Kidney (tissue), 14 donors: ENCODE results near the gene ANKZF1. TPM values are rescaled to one million over a fixed set of nuclear protein-coding genes. Genes with fewer than 3 reads are reported as not detected.
"Not testable (repeated sequence)": the region's sequence is repeated elsewhere in the genome, so short reads cannot be mapped to it uniquely, and the experiment has no call there.

ENCODE experiments used
- DNase-seq, 5 donors: peaks; one replicate each; pipeline ENCODE4 v3.0.0-alpha.2; 2013 to 2020
- FAIRE-seq: peaks from 2 replicates; lab custom pipeline; 2012; peaks lifted over from hg19 to GRCh38; lab: Jason Lieb, UNC
- H3K27ac ChIP-seq, 2 donors: one replicate each; pipeline ENCODE4 v1.7.0; 2013; ENCODE audit warnings: low read depth in 2 of 2, low read length in 2 of 2, inconsistent platforms in 1 of 2
- H3K27me3 ChIP-seq: one replicate; pipeline ENCODE4 v1.7.1; 2013; ENCODE audit warnings: low read length, inconsistent platforms; ENCODE audit not compliant: control insufficient read depth, insufficient read depth
- H3K36me3 ChIP-seq, 3 donors: one replicate each; pipeline versions ENCODE4 v1.7.0 to v1.7.1; 2013; ENCODE audit warnings: low read length in 3 of 3, control low read depth in 1 of 3, inconsistent platforms in 1 of 3; ENCODE audit not compliant: insufficient read depth in 3 of 3, control insufficient read depth in 2 of 3
- H3K4me1 ChIP-seq, 3 donors: one replicate each; pipeline versions ENCODE4 v1.7.0 to v1.7.1; 2013; ENCODE audit warnings: low read length in 3 of 3, inconsistent platforms in 1 of 3, low read depth in 1 of 3; ENCODE audit not compliant: control insufficient read depth in 2 of 3, insufficient read depth in 2 of 3
- H3K4me3 ChIP-seq, 3 donors: one replicate each; pipeline versions ENCODE4 v1.7.0 to v1.8.1; 2013; ENCODE audit warnings: low read length in 3 of 3, control low read depth in 1 of 3, inconsistent platforms in 1 of 3
- H3K9ac ChIP-seq, 3 donors: one replicate each; pipeline versions ENCODE4 v1.7.0 to v1.7.1; 2013; ENCODE audit warnings: low read length in 3 of 3, control low read depth in 1 of 3, inconsistent platforms in 1 of 3
- H3K9me3 ChIP-seq, 3 donors: one replicate each; pipeline versions ENCODE4 v1.7.0 to v1.7.1; 2013; ENCODE audit warnings: low read length in 3 of 3, control low read depth in 1 of 3, inconsistent platforms in 1 of 3; ENCODE audit not compliant: control insufficient read depth in 2 of 3, insufficient read depth in 1 of 3
- intact Hi-C: fragments of 100-400 bp; cut with DNase I; formaldehyde crosslinking; loops from one replicate; pipeline ENCODE4 v1.11.1; 2022
- polyA plus RNA-seq: library from polyadenylated mRNA; stranded (reverse); fragments of 350-450 nt; fragmentation: Illumina TruSeq; extraction: RNeasy Lipid Tissue Mini Kit (QIAGEN cat#74804); gene quantifications from one replicate; pipeline ENCODE4 v1.2.3, GENCODE V29; 2014; ENCODE audit warnings: low read depth, low replicate concordance; ENCODE audit not compliant: insufficient read depth
- total RNA-seq: library from RNA; stranded (reverse); fragmentation: NEBNext Ultra II Directional; extraction: Animal tissue kit (Norgen Biotek cat#: 25700); gene quantifications from one replicate; pipeline ENCODE4 v1.2.1, GENCODE V29; 2021
- TF ChIP-seq, protein P1 (sequence below): IDR thresholded peaks from 3 replicates; pipeline ENCODE4 v1.5.1; 2012; ENCODE audit warnings: mild to moderate bottlenecking, moderate library complexity, borderline replicate concordance; ENCODE audit not compliant: insufficient read depth; ENCODE audit errors: extremely low read depth
- donor health status: control.
- donor health status: control.
- donor health status: control.
- donor health status: control.
- donor health status: control.
- donor health status: DM: yes; HTN: yes; CAD: no.
- donor health status: Normal renal cell carcinoma (clear cell type).

ANKZF1 gene
- total and polyA plus RNA-seq, 2 donors from 2014 or later: 26.6 to 48.9 TPM

- Histone ChIP-seq H3K9me3 (no peaks in the 10 kb centered on the region), H3K27ac (no peak overlapping the region), H3K9ac (no peak overlapping the region), H3K4me1 (no peaks in the 10 kb centered on the region), H3K4me3 (no peak overlapping the region), H3K36me3 (no peaks in the 10 kb centered on the region), H3K27me3 (no peaks in the 10 kb centered on the region)
- FAIRE-seq (no peak), DNase-seq (no peak)
- TF ChIP-seq, protein P1, sequence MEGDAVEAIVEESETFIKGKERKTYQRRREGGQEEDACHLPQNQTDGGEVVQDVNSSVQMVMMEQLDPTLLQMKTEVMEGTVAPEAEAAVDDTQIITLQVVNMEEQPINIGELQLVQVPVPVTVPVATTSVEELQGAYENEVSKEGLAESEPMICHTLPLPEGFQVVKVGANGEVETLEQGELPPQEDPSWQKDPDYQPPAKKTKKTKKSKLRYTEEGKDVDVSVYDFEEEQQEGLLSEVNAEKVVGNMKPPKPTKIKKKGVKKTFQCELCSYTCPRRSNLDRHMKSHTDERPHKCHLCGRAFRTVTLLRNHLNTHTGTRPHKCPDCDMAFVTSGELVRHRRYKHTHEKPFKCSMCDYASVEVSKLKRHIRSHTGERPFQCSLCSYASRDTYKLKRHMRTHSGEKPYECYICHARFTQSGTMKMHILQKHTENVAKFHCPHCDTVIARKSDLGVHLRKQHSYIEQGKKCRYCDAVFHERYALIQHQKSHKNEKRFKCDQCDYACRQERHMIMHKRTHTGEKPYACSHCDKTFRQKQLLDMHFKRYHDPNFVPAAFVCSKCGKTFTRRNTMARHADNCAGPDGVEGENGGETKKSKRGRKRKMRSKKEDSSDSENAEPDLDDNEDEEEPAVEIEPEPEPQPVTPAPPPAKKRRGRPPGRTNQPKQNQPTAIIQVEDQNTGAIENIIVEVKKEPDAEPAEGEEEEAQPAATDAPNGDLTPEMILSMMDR: no peak
- intact Hi-C loops: no loop called here
These were observed 30.6 kb upstream of the ANKZF1 start for GRCh38 chr2:219198974-219199373.

- FAIRE-seq: no peak
- H3K4me3 ChIP-seq: no peak overlapping the region
- no peaks in the 10 kb centered on the region for H3K9me3 ChIP-seq
- H3K36me3 ChIP-seq: no peaks in the 10 kb centered on the region
- intact Hi-C loops: no loop called here
- H3K27me3 ChIP-seq: no peaks in the 10 kb centered on the region
- TF ChIP-seq, protein P1: no peak
- no peak for DNase-seq
- H3K9ac ChIP-seq: no peak overlapping the region
- no peaks in the 10 kb centered on the region for H3K4me1 ChIP-seq
- no peak overlapping the region for H3K27ac ChIP-seq
These were observed 30.0 kb upstream of the ANKZF1 start for GRCh38 chr2:219199470-219200211.

- H3K27ac ChIP-seq, intact Hi-C loops, H3K9ac ChIP-seq, H3K9me3 ChIP-seq, DNase-seq, H3K4me3 ChIP-seq, H3K4me1 ChIP-seq, H3K36me3 ChIP-seq, H3K27me3 ChIP-seq, FAIRE-seq: not testable (repeated sequence)
These were observed 28.9 kb upstream of the ANKZF1 start for GRCh38 chr2:219200502-219201326.

GRCh38 chr2:219201331-219201730, 28.3 kb upstream of the ANKZF1 start:
- not testable (repeated sequence) for FAIRE-seq, H3K27ac ChIP-seq

More at GRCh38 chr2:219201331-219201730, 28.3 kb upstream of the ANKZF1 start:
- H3K9me3 ChIP-seq, H3K36me3 ChIP-seq, H3K9ac ChIP-seq, H3K4me1 ChIP-seq, intact Hi-C loops, H3K4me3 ChIP-seq, H3K27me3 ChIP-seq: not testable (repeated sequence)
- peak in 1 of 5 donors; percentile 58 for DNase-seq
